Right kidney (tissue), 1 donor: ENCODE measurements around the gene LARP4B.
"Not testable (repeated sequence)": the region's sequence is repeated elsewhere in the genome, so short reads cannot be mapped to it uniquely, and the experiment has no call there.

Experiments used
- DNase-seq: peaks from one replicate; pipeline ENCODE4 v3.0.0-alpha.2; 2016

The LARP4B gene

GRCh38 chr10:770048-770712 lies 161.3 kb downstream of the LARP4B start:
- DNase-seq = not testable (repeated sequence)

- DNase-seq = no peak
These were observed 163.7 kb downstream of the LARP4B start for GRCh38 chr10:767794-768193.

- DNase-seq = no peak
These were observed 164.3 kb downstream of the LARP4B start for GRCh38 chr10:767211-767610.

- no peak for DNase-seq
These were observed 170.1 kb downstream of the LARP4B start for GRCh38 chr10:761376-761775.

- DNase-seq = no peak
These were observed 170.9 kb downstream of the LARP4B start for GRCh38 chr10:760622-761021.

- DNase-seq = no peak
These were observed 171.5 kb downstream of the LARP4B start for GRCh38 chr10:759898-760477.
